Activated naive CD8-positive, alpha-beta T cell treated with anti-CD3 and anti-CD28 coated beads for 36 hours (primary cell): ENCODE data around the gene CNOT6L. TPM values are rescaled to one million over a fixed set of nuclear protein-coding genes. Genes with fewer than 3 reads are reported as not detected.
"Not testable (repeated sequence)": the region's sequence is repeated elsewhere in the genome, so short reads cannot be mapped to it uniquely, and the experiment has no call there.

Source experiments
- DNase-seq: peaks from one replicate; pipeline ENCODE4 v3.0.0; 2021
- H3K27ac Mint-ChIP-seq: one replicate; pipeline ENCODE4 v1.8.0; 2022; ENCODE audit warnings: mild to moderate bottlenecking, moderate library complexity, mixed read lengths
- H3K27me3 Mint-ChIP-seq: one replicate; pipeline ENCODE4 v1.8.0; 2022; ENCODE audit warnings: mild to moderate bottlenecking, mixed read lengths
- H3K36me3 Mint-ChIP-seq: one replicate; pipeline ENCODE4 v1.8.0; 2021; ENCODE audit warnings: mild to moderate bottlenecking, mixed read lengths
- H3K4me1 Mint-ChIP-seq: one replicate; pipeline ENCODE4 v1.8.0; 2021; ENCODE audit warnings: mixed read lengths
- H3K4me3 Mint-ChIP-seq: one replicate; pipeline ENCODE4 v1.8.0; 2022; ENCODE audit warnings: mild to moderate bottlenecking, moderate library complexity, mixed read lengths
- H3K9me3 Mint-ChIP-seq: one replicate; pipeline ENCODE4 v1.8.0; 2022; ENCODE audit warnings: mixed read lengths
- total RNA-seq, 2 experiments: library from RNA; stranded (reverse); gene quantifications; one replicate each; pipeline ENCODE4 v1.2.3, GENCODE V29; 2021

Gene CNOT6L
- 10 to 100 TPM; 85.1 to 88.8 TPM for total RNA-seq

- H3K36me3 Mint-ChIP-seq: peaks cover 31% of the 10 kb centered on the region
- peak; percentile 65 for DNase-seq
- H3K4me1 Mint-ChIP-seq: peaks cover 55% of the 10 kb centered on the region
- peak within 1 kb of the TSS; percentile 98 for H3K4me3 Mint-ChIP-seq
- no peaks in the 10 kb centered on the region for H3K27me3 Mint-ChIP-seq
- H3K27ac Mint-ChIP-seq: peak within 1 kb of the TSS; percentile 99
- peaks cover 4% of the 10 kb centered on the region for H3K9me3 Mint-ChIP-seq
Observed at GRCh38 chr4:77818602-77819403, at the start of gene CNOT6L. Gene CNOT6L (minus strand): TSS chr4:77819368. CDS start chr4:77819308, 60 bp downstream.

- peaks cover 39% of the 10 kb centered on the region for H3K36me3 Mint-ChIP-seq
- DNase-seq: no peak
- peaks cover 8% of the 10 kb centered on the region for H3K27me3 Mint-ChIP-seq
- peaks cover 63% of the 10 kb centered on the region for H3K4me1 Mint-ChIP-seq
- H3K4me3 Mint-ChIP-seq: no peak overlapping the region
- no peak overlapping the region for H3K27ac Mint-ChIP-seq
- H3K9me3 Mint-ChIP-seq: no peaks in the 10 kb centered on the region
Observed at GRCh38 chr4:77865259-77865658, 46.1 kb upstream of the CNOT6L start.

GRCh38 chr4:77863341-77863740, 44.2 kb upstream of the CNOT6L start:
- peaks cover 58% of the 10 kb centered on the region for H3K4me1 Mint-ChIP-seq
- not testable (repeated sequence) for H3K27me3 Mint-ChIP-seq, DNase-seq, H3K9me3 Mint-ChIP-seq
- peaks cover 28% of the 10 kb centered on the region for H3K36me3 Mint-ChIP-seq
- peak overlapping the region; percentile 99 for H3K4me3 Mint-ChIP-seq
- peak overlapping the region; percentile 98 for H3K27ac Mint-ChIP-seq

- peaks cover 58% of the 10 kb centered on the region for H3K4me1 Mint-ChIP-seq
- DNase-seq: peak; percentile 84
- peaks cover 8% of the 10 kb centered on the region for H3K27me3 Mint-ChIP-seq
Observed at GRCh38 chr4:77862478-77863216, 43.5 kb upstream of the CNOT6L start, which contains the start of gene MRPL1. Gene MRPL1 (plus strand): TSS chr4:77862830. CDS start chr4:77862849, 19 bp downstream.

DNA sequence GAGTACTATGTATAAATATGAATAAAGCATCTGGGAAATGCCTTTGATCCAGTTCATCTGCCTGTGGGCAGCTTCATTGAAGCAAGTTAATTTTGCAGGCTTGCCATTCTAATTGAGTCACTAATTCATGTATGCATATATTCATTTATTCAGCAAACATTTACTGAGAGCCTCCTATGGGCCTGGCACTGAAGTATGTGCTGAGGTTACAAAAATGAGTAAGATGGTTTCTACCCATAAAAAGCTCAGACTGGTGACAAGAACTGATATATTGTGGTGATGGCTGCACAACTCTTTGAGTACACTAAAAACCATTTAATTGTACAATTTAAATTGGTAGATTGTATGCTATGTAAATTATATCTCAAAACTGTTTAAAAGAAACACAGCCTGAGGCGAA, 42.3 kb upstream of the CNOT6L start:
- Mint-ChIP-seq H3K36me3 (peaks cover 19% of the 10 kb centered on the region), H3K4me3 (peak overlapping the region; percentile 99), H3K27ac (peak overlapping the region; percentile 98), H3K4me1 (peaks cover 64% of the 10 kb centered on the region), H3K9me3 (no peaks in the 10 kb centered on the region), H3K27me3 (peaks cover 8% of the 10 kb centered on the region)
- DNase-seq: no peak

More at GRCh38 chr4:77862478-77863216, 43.5 kb upstream of the CNOT6L start, which contains the start of gene MRPL1:
- peak within 1 kb of the TSS; percentile 98 for H3K27ac Mint-ChIP-seq
- no peaks in the 10 kb centered on the region for H3K9me3 Mint-ChIP-seq
- H3K4me3 Mint-ChIP-seq: peak within 1 kb of the TSS; percentile 99
- peaks cover 28% of the 10 kb centered on the region for H3K36me3 Mint-ChIP-seq

GRCh38 chr4:77859256-77859655, 40.1 kb upstream of the CNOT6L start:
- H3K27ac Mint-ChIP-seq: no peak overlapping the region
- peaks cover 66% of the 10 kb centered on the region for H3K4me1 Mint-ChIP-seq

DNA sequence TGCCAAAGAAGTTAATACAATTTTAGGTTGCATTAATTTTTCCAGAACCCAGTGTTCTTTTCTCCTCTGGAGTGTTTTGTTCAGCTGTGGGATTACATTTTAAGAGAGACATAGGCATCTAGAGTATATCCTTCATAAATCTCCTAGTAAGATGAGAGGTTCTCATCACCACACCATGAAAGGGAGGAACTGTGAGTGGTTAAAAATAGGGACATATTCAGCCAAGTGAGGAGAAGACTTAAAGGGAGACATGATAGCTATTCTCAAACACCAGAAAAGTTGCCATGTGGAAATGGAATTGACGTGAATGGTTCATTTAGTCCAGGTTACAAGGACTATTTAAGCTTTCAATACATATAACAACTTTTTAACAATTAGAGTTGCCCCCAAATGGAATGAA, 37.0 kb upstream of the CNOT6L start:
- DNase-seq: no peak
- Mint-ChIP-seq H3K36me3 (peaks cover 4% of the 10 kb centered on the region), H3K27ac (peak overlapping the region; percentile 83), H3K4me1 (peaks cover 72% of the 10 kb centered on the region), H3K4me3 (no peak overlapping the region), H3K9me3 (no peaks in the 10 kb centered on the region), H3K27me3 (no peaks in the 10 kb centered on the region)

More at GRCh38 chr4:77859256-77859655, 40.1 kb upstream of the CNOT6L start:
- Mint-ChIP-seq H3K9me3 (no peaks in the 10 kb centered on the region), H3K36me3 (peaks cover 5% of the 10 kb centered on the region), H3K4me3 (no peak overlapping the region), H3K27me3 (peaks cover 8% of the 10 kb centered on the region)
- no peak for DNase-seq

DNA sequence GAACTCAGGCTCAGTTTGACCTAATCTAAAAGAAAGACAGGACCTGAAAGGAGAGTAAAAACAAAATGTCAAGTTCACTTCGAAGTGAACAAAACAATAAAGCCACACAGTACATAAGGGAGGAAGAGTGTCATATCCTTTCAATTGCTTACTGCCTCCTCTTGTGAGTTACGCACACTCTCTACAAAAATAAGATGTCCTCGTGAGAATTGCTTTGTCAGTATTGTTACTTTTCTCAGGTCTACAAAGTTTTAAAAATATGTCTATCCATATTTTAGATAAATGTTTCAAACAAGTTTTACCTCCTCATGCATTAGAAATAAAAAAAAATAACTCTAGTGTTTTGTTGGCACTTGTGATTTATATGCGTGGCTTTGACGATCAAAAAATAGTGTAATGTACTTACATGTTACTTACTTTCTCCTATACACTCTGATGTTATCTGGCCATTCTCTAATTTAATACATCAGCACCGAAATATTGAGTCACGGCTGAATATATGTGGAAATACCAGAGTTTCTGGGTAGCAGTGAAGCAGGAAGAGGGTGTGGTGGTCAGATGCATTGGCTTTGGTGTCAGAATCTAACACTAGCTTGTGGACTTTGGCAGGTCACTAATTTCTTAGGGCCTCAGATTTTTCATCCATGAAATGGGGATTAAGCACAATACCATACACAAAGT, 35.4 kb upstream of the CNOT6L start:
- peak; percentile 21 for DNase-seq
- peaks cover 62% of the 10 kb centered on the region for H3K4me1 Mint-ChIP-seq
- peak overlapping the region; percentile 78 for H3K4me3 Mint-ChIP-seq
- H3K27ac Mint-ChIP-seq: peak overlapping the region; percentile 98
- H3K36me3 Mint-ChIP-seq: peaks cover 4% of the 10 kb centered on the region
- H3K27me3 Mint-ChIP-seq: no peaks in the 10 kb centered on the region
- H3K9me3 Mint-ChIP-seq: no peaks in the 10 kb centered on the region

DNA sequence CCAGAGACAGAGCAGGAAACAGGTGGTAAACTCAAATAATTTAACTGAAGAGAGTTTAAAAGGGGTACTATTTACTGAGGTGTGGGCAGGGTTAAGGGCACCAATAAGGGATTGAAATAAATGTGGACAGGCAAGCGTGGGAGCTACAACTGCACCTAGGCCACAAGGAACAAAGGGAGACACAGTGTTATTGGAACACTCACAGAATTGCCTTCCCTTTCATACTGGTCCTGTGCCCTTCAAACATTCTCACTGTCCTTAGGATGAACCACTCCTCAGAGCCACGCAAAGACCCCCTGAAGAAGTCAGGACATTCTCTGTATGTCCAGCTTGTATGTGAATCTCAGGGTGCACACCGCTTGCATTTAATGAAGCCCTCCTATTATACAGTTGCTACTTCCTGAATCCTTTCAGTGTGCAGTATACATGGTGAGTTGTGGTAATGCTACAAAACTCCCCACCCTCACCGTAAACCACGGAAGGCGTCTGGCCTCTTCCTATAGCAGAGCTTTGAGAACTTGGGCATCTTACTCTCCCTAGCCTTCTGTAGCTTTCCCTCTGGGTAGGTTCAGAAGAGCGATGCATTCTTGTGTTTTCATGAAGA, 33.8 kb upstream of the CNOT6L start:
- Mint-ChIP-seq H3K9me3 (no peaks in the 10 kb centered on the region), H3K4me3 (peak overlapping the region; percentile 78), H3K4me1 (peaks cover 54% of the 10 kb centered on the region), H3K27me3 (no peaks in the 10 kb centered on the region), H3K27ac (peak overlapping the region; percentile 98), H3K36me3 (peaks cover 4% of the 10 kb centered on the region)
- DNase-seq: peak; percentile 69

- peaks cover 33% of the 10 kb centered on the region for H3K4me1 Mint-ChIP-seq
- H3K27me3 Mint-ChIP-seq: no peaks in the 10 kb centered on the region
- H3K4me3 Mint-ChIP-seq: no peak overlapping the region
- no peak for DNase-seq
- no peak overlapping the region for H3K27ac Mint-ChIP-seq
- H3K9me3 Mint-ChIP-seq: no peaks in the 10 kb centered on the region
- peaks cover 4% of the 10 kb centered on the region for H3K36me3 Mint-ChIP-seq
Observed at GRCh38 chr4:77849278-77849965, 30.3 kb upstream of the CNOT6L start.

DNA sequence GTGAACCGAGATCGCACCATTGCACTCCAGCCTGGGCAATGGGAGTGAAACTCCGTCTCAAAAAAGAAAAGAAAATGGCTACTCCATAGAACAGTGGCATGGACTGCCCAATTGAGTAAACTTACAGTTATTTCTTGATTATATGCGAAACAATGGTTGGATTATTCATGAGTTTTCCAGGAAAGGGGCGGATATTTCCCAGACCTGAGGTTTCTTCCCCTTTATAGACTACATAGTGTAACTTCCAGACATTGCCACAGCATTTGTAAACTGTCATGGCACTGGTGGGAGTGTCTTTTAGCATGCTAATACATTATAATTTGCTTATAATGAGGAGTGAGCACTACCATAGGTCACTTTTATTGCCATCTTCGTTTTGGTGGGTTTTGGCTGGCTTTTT, 29.3 kb upstream of the CNOT6L start:
- no peak overlapping the region for H3K4me3 Mint-ChIP-seq
- H3K4me1 Mint-ChIP-seq: peaks cover 34% of the 10 kb centered on the region
- H3K27ac Mint-ChIP-seq: no peak overlapping the region
- no peaks in the 10 kb centered on the region for H3K27me3 Mint-ChIP-seq
- peaks cover 4% of the 10 kb centered on the region for H3K36me3 Mint-ChIP-seq
- no peak for DNase-seq
- no peaks in the 10 kb centered on the region for H3K9me3 Mint-ChIP-seq

GRCh38 chr4:77845929-77846328, 26.8 kb upstream of the CNOT6L start:
- Mint-ChIP-seq H3K27me3 (no peaks in the 10 kb centered on the region), H3K36me3 (no peaks in the 10 kb centered on the region), H3K4me1 (peaks cover 21% of the 10 kb centered on the region), H3K9me3 (no peaks in the 10 kb centered on the region), H3K27ac (no peak overlapping the region), H3K4me3 (no peak overlapping the region)
- no peak for DNase-seq

- Mint-ChIP-seq H3K36me3 (no peaks in the 10 kb centered on the region), H3K9me3 (no peaks in the 10 kb centered on the region), H3K4me3 (no peak overlapping the region), H3K27me3 (no peaks in the 10 kb centered on the region), H3K27ac (no peak overlapping the region), H3K4me1 (peaks cover 21% of the 10 kb centered on the region)
- no peak for DNase-seq
Observed at GRCh38 chr4:77845400-77845799, 26.2 kb upstream of the CNOT6L start.

DNA sequence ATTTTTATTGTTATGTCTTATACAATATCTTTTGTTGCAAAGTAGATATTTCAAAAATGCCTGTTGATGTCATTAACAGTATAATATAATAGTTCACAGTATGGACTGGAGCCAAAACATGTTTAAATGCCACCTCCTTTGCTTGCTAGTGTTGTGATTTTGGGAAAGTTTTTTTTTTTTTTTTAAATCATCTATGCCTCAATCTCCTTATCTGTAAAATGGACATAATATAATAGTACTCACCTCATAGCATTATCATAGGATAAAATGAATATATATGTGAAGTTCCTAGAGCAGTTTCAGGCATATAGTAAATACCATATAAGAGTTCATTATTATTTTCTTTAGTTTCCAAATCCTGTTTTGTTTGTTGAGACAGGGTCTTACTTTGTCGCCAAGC, 25.2 kb upstream of the CNOT6L start:
- H3K9me3 Mint-ChIP-seq: no peaks in the 10 kb centered on the region
- no peak overlapping the region for H3K27ac Mint-ChIP-seq

More for the DNA sequence above, 25.2 kb upstream of the CNOT6L start:
- DNase-seq: no peak
- Mint-ChIP-seq H3K4me3 (no peak overlapping the region), H3K4me1 (peaks cover 21% of the 10 kb centered on the region), H3K36me3 (no peaks in the 10 kb centered on the region), H3K27me3 (no peaks in the 10 kb centered on the region)
